ENCODE data around the gene GABRR1.

- TF ChIP-seq EZH2phosphoT487 (IDR thresholded peaks at IDR 0.05; ENCODE audit: insufficient read depth, low read depth) (no peak), EZH2 (IDR thresholded peaks at IDR 0.05; ENCODE audit: insufficient read depth, poor library complexity, severe bottlenecking) (no peak)
These were observed 22.6 kb downstream of the GABRR1 start for GRCh38 chr6:89194559-89194958.
